Putamen (tissue), 1 donor: ENCODE measurements around the gene SLC19A1.
A peak's percentile ranks its signal among the peaks of the same experiment; 100 is the strongest.

Experiments
- DNase-seq: peaks from one replicate; pipeline ENCODE4 v3.0.0-alpha.2; 2016; ENCODE audit warnings: low spot score

The SLC19A1 gene

DNA sequence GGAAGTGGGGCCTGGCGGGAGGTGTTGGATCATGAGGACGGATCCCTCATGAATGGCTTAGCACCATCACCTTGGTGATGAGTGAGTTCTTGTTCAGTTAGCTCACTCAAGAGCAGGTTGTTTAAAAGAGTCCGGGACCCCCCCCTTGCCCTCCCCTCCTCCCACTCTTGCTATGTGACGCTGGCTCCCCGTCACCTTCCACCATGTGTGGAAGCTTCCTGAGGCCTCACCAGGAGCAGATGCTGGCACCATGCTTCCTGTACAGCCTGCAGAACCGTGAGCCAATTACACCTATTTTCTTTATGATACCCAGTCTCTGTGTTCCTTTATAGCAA lies 3.0 kb upstream of the SLC19A1 start:
- no peak for DNase-seq

DNA sequence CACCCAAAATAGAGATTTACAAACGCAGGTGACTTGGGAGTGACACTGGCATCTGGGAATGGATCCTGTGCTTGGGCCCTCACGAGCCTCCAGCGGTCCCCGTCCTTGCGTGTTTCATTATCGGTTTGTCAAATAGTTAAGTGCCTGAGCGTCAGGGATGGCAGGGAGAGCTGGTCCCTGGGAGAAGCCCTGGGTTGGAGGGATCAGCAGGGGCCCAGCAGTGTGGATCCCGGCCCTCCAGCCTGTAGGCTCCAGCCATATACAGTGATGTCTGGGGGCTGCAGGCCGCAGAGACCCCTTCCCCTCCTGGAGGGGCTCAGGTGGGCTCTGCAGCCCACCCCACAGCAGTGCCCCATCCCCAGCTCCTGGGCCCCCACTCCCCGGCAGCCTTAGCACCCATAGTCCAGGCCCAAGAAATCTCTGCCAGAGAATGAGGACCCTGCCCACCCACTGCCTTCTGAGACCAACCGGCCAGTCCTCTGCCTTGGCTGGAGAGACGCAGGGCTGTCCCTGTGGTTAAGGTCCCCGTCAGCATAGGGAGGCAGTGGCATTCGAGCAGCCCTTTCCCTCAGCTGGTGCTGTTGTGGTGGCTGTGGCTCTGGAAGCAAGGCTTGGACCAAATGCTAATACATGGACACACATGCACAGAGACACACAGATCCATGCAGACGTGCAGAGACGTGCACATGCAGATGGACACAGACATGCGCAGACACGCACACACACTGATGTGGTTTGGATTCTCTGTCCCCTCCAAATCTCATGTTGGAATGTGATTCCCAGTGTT lies 2.4 kb upstream of the SLC19A1 start:
- no peak for DNase-seq

- no peak for DNase-seq
Measured at GRCh38 chr21:45543710-45544448, 1.6 kb upstream of the SLC19A1 start.

GRCh38 chr21:45543371-45543709 lies 1.1 kb upstream of the SLC19A1 start:
- DNase-seq = no peak

DNA sequence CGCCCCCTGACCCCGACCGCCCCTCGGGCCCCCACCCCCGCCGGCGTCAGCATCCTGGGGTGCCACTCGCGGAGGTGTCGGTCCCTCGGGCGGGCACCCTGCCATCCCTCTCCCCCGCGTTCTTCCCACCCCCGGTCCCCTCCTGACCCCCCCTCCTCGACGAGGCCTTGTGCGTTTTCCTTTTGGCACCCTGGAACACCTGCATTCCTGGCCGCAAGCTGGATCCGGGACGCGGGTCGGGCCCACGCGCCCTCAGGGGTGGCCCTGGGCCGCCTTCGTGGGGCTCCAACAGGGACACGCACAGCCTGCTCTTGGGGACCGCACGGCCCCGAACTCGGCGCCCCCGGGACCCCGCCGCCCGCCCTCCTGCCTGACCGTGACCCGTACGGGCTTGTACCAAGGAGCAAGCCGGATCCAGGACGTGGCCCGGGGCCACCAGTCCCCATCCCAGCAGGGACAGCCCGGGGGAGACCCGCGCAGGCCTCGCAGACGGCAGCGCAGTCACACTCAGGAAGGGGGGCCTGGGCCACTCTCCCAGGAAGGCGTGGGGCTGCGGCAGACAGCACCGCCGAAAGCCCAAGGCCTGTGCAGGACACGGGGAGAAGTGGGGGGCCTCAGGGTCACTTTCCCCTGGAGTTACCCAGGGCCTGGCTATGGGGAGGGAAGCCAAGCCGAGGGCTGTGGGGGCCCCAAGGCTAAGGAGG lies 579 bp upstream of the SLC19A1 start:
- no peak for DNase-seq

DNA sequence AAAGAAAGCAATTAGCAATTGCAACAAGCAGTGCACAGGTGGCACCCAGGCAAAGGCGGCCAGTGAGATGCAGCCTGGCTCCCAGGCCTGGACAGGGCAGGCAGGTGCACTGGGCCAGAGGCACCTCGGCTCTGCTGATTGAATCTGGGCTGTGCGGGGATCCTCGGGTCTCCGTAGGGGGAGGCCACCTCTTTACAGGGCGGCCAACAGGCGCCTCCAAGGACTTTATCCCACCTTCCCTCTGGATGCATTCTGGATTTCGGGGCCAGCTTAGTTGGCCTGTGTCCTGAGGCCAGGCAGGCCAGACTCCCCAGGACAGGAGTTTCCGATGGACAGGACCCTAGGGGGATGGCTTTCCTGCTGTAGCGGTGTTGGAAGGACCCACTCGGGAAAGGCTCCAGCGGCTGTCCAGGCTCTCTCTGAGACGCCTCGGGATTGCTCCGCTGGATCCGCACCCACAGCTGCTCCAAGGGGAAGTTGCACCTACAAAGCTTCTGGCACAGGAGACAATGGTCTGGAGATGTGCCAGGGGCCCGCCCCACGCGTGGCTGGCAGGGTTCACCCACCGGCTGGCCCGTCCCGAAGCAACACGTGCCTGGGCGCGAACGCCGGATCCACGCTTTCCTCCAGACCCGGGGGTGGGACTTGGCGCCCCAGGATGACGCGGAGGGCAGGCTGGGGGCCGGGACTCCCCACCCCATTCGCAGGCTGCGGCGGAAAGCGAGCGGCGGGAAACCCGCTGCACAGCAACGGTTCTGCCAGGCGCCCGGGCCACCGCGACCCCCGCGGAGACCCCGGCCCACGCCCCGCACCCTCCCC lies 810 bp downstream of the SLC19A1 start:
- DNase-seq = no peak

DNA sequence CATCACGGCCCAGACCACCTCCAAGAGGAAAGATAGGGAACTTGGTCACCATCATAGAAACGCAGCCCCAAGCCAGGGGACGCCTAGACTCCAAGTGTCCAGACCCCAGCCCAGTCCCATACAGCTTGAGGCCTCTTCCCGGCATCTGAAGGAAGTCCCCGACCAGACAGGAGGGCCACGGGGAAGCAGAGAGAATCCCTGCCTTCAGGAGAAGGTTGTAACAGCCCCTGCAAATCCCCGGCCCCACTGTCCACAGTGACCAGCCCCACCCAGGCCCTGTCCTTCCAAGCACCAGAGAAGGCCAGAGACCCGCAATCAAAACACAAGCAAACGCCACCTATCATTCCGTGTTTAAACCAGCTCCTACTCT lies 1.7 kb downstream of the SLC19A1 start:
- DNase-seq = no peak

DNA sequence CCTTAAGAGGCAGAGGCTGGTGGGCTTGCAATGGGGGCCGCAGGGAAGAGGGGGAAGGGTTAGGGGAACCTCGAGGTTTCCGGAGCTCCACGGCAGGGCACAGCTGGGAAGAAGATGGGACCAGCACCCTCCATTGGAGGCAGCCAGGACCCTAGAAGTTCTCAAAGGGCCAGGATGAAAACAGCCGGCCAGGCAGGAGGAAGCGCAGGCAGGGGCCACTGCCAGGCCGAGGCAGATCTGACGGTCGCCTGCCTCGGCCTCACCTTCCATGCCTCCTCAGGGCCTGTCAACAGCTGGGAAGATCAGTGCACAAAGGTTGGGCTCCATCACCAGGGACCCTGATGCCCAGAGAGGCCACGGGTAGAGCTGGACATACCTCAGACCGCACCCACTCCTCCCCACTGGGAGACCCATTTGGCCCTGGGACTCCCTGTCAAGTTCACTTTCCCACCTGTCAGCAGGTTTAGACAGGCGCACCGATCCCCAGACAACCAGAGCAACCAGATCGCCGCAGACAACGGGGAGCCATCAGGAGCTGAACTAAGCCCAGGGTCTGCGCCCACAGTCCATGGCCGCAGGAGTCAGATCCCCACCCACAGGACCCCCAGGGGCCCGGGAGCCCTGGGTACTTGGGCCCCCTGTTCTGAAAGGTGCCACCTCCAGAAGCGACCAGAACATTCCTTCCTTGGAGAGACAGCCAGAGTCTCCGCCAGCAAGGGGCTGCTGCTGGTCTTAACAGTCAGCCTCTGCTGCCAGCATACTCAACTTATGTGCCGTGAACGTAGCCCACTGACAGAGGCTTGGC lies 2.2 kb downstream of the SLC19A1 start:
- DNase-seq = no peak

DNA sequence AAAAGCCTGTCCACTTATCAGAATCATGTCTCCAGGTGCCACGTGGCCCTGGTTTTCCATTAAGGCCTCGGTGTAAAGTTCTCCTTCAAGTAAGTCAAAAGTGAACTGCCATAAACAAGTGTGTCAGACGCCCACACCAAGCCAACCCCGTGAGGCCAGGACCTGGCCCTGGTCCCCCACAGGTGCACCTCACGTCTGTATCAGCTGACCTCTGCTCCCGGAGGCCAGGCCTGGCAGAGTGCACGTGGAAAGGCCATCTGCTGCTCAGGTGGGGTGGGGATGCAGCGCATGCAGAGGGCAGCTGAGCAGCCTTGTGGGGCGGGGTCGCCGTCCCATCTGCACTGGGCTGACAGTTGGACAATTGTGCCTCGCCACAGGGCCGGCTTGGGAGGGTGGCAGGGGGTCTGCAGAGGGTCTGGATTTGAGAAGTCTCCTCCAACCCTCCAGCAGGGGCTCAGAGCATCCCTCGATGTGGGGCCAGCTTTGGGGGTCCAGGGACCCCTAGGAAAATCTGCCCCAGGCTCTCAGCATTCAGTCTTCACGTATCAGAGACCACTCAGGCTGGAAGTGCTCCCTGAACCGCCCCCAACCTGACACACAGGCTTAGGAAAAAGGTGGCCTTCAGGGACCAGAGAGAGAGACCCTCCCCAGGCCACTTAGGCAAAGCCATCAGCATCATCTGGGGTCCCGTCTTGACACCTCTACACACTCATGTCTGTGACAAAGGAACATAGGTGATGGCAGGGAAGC lies 3.0 kb downstream of the SLC19A1 start:
- DNase-seq = no peak

DNA sequence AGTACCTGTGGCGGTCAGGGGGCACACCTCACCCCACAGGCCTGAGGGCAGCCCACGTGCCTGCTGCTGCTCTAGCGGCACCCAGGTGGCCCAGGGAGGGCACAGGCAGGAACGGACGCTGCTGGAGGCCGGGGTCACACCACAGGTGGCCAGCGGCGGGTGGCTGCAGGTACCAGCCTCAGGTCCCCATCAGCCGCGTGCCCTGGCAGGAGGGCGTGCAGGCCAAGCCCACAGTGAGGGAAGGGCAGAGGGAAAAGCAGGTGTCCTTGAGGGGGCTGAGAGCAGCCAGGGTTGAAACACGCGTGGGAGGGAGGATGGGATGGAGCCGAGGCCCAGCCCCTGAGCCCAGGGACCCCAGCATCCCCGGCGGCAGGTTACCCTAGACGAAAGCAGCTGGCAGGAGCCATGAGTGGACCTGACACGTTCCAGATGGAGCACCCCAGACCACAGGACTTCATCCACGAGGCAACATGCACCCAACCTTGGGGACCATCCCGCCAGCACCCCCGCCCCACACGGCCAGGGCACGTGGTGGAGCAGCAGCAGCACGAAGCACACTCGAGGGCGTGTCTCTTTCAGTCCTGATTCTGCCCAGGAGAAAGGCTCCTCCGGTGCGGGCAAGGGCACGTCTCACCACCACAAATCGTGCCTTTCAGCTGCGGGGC lies 3.7 kb downstream of the SLC19A1 start:
- DNase-seq = no peak

DNA sequence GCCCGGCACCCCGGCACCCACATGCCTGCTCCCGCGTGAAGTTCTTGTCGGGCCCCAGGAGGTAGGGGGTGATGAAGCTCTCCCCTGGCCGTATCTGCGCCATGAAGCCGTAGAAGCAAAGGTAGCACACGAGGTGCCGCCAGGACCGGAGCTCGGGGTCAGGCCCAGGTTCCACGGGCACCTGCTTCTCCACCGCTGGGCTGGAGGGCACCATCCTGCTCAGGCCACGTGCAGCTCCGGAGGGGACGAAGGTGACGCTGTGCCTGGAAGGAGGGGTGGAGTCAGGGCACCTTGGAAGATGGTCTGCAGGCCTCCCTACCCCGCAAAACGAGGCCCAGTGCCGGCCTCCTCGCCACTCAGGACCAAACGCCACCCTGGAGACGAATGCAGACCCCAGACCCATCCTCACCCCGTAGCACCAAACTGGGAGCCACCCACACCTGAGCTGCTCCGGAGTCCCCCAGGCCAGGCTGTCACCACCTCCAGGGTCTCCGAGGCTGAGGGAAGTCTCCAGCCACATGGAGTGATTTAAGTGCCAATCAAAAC lies 4.4 kb downstream of the SLC19A1 start:
- DNase-seq = no peak

DNA sequence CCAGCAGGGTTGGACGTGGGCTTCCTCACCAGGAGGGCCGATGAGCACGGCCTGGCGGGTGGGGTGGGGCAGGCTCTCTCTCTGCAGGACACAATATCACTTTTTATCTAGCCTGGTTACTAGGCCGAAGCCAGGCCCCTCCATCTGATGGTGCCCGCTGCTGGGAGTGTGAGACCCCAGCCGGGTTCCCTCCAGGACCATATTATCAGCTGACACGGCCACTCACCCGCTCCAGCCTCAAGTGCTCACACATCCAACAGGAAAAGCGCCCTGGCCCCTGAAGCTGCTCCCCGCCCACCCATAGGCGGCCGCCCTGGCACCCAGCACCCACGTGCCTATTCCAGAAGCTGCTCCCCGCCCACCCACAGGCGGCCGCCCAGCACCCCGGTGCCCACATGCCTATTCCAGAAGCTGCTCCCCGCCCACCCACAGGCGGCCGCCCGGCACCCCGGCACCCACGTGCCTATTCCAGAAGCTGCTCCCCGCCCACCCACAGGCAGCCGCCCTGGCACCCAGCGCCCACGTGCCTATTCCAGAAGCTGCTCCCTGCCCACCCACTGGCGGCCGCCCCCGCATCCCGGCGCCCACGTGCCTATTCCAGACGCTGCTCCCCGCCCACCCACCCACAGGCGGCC lies 5.0 kb downstream of the SLC19A1 start:
- no peak for DNase-seq

DNA sequence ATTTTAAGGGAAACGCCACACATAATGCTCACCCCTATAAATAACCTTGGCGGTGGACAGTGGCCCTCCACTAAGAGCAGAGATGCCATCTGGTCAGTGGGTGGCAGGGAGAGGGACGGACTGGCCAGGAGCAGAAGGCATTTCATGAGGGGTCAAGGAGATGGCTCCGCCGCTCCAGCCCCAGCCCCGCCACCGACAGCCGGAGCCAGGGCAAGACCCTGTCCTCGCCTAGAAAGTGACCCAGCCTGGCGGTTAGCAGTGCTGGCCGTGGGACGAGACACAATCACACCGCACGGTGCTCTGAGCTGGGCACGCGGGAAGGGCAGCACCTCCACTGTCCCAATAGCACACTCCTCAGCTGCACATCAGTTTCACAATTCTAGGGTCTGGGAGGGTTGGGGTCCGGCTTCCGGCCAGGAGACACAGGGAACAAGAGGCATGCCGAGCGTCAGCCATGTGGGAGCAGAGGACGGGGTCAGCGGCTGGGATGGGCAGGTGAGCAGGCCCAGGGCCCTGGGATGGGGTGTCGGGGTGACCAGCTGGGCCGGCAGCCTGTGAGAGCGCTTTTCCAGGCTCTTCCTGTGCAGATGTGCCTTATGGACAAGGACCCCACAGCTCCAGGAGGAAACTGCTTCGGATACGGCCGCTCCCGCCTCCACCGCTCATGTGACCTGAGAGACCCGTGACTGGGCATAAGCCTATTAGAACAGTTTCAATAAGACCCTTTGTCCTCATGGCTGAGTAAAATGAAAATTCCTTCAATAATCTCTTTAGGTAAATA lies 5.7 kb downstream of the SLC19A1 start:
- no peak for DNase-seq

- no peak for DNase-seq
Measured at GRCh38 chr21:45535341-45536081, 6.7 kb downstream of the SLC19A1 start.

GRCh38 chr21:45534636-45535331 lies 7.5 kb downstream of the SLC19A1 start:
- peak; percentile 62 for DNase-seq

DNA sequence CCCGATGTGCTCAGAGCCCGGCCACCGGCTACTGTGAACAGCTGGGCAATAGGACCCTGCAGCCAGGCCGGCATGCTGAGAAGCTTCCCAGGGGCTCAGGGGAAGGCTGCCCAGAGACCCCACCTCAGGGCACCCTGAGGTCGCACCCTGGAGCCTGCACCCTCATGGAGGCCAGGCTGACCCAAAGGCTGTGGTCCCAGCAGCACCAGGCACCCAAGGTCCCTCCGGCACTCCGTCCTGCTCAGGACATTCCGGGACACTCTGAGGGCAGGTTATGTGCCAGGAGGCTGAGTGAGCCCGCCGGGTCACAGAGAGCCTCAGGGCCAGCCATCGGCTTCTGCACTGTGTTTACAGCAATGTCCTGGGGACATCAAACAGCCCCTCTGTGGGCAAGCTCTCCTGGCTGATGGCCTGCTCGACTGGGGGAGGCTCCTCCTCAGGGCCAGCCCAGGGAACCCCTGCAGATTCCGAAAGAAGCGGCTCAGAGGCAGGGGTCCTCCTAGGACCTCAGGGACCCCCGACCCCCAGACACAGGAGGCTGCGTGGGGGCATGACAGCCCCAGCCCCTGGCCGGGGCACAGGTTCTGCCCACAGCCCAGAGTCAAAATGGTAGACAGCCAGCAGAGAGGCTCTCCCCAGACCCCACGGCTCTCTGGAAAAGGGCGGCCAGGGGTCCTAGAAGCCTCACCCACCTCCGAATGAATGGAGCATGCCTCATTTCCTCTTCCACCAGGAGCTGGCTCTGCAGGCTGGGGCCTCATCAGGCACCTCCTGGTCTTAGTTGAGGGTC lies 8.2 kb downstream of the SLC19A1 start:
- no peak for DNase-seq
